Tibial nerve (tissue), 4 donors: ENCODE measurements around the gene IFFO2. TPM values are rescaled to one million over a fixed set of nuclear protein-coding genes. Genes with fewer than 3 reads are reported as not detected.

ENCODE experiments used
- DNase-seq, 2 donors: peaks; one replicate each; pipeline ENCODE4 v3.0.0-alpha.2; 2019; ENCODE audit warnings: low spot score in 2 of 2
- H3K27ac ChIP-seq, 4 donors: fragments of 200-600 bp; sonication (generic) in 3 of 4; one replicate each; pipeline ENCODE4 v1.5.1; 2017 to 2019; ENCODE audit warnings: mild to moderate bottlenecking in 1 of 4
- H3K27me3 ChIP-seq, 2 donors: fragments of 200-600 bp; sonication (generic) in 1 of 2; one replicate each; pipeline versions ENCODE4 v1.5.1 to v1.6.0; 2017 to 2019
- H3K36me3 ChIP-seq, 3 donors: fragments of 200-600 bp; sonication (generic); one replicate each; pipeline ENCODE4 v1.5.1; 2018 to 2019
- H3K4me1 ChIP-seq, 4 donors: fragments of 200-600 bp; sonication (generic) in 3 of 4; one replicate each; pipeline ENCODE4 v1.5.1; 2017 to 2019
- H3K4me3 ChIP-seq, 4 donors: fragments of 200-600 bp; sonication (generic) in 3 of 4; one replicate each; pipeline ENCODE4 v1.5.1; 2017 to 2019; ENCODE audit warnings: mild to moderate bottlenecking in 1 of 4, moderate library complexity in 1 of 4
- H3K9me3 ChIP-seq, 4 donors: fragments of 200-600 bp; sonication (generic) in 3 of 4; one replicate each; pipeline ENCODE4 v1.5.1; 2017 to 2019
- EP300 ChIP-seq, 2 donors: sonication (generic); formaldehyde crosslinking; IDR thresholded peaks; one replicate each; pipeline ENCODE4 v1.6.1; 2017; ENCODE audit warnings: antibody characterized with exemption in 2 of 2, mild to moderate bottlenecking in 1 of 2
- POLR2A ChIP-seq, 2 donors: fragments of 450-650 bp; IDR thresholded peaks; one replicate each; pipeline ENCODE4 v1.6.1; 2017; ENCODE audit warnings: antibody characterized with exemption in 2 of 2, mild to moderate bottlenecking in 2 of 2, moderate library complexity in 2 of 2
- WGBS, 2 donors: methylation state at CpG; one replicate each; pipeline ENCODE4 v1.1.5; 2018; 5-methylcytosine and 5-hydroxymethylcytosine counted together
- total RNA-seq, 4 donors: library from RNA; depleted of rRNA; stranded (reverse); fragments of >200 nt; gene quantifications; one replicate each; pipeline ENCODE4 v1.1.0, GENCODE V29; 2016
- TF ChIP-seq, protein P1 (sequence below), 5 experiments: fragments of 200-600 bp in 3 of 5; fragments of 450-650 bp in 2 of 5; sonication (generic) in 3 of 5; IDR thresholded peaks; one replicate each; pipeline ENCODE4 v1.5.1; 2016 to 2019; ENCODE audit warnings: antibody characterized with exemption in 5 of 5, mild to moderate bottlenecking in 3 of 5, moderate library complexity in 2 of 5

IFFO2 gene
- total RNA-seq, 4 donors from 2014 or later = 3.6 to 19.2 (median 9.2) TPM

DNA sequence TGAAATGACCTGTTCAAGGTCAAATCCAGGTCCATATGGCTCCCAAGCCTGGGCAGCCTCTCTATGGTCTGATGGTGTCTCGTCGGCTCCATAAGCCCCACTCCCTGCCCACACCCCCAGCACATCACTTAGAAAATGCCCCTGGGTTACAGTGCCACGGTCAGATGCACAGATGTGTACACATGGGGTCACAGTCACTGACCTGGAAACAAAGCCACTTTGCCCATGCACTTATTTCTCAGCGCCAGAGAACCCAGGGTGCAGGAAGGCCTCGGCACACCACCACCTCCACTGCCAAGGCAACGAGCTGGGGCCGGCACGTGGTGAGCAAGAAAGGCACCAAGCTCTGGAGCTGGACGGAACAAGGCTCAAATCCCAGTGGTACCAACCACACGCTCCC lies 24.7 kb downstream of the IFFO2 start:
- H3K36me3 ChIP-seq = no peaks in the 10 kb centered on the region
- H3K27ac ChIP-seq = no peak overlapping the region
- no peaks in the 10 kb centered on the region for H3K27me3 ChIP-seq
- no peak overlapping the region for H3K4me3 ChIP-seq
- H3K9me3 ChIP-seq = no peaks in the 10 kb centered on the region
- DNase-seq = no peak
- TF ChIP-seq, protein P1, sequence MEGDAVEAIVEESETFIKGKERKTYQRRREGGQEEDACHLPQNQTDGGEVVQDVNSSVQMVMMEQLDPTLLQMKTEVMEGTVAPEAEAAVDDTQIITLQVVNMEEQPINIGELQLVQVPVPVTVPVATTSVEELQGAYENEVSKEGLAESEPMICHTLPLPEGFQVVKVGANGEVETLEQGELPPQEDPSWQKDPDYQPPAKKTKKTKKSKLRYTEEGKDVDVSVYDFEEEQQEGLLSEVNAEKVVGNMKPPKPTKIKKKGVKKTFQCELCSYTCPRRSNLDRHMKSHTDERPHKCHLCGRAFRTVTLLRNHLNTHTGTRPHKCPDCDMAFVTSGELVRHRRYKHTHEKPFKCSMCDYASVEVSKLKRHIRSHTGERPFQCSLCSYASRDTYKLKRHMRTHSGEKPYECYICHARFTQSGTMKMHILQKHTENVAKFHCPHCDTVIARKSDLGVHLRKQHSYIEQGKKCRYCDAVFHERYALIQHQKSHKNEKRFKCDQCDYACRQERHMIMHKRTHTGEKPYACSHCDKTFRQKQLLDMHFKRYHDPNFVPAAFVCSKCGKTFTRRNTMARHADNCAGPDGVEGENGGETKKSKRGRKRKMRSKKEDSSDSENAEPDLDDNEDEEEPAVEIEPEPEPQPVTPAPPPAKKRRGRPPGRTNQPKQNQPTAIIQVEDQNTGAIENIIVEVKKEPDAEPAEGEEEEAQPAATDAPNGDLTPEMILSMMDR (IDR thresholded peaks at IDR 0.05) = no peak
- TF ChIP-seq POLR2A (IDR thresholded peaks at IDR 0.05) (no peak), EP300 (IDR thresholded peaks at IDR 0.05) (no peak)
- 60 to 61% methylated on average over 10 of the region's 10 CpGs for WGBS, 2 donors
- peaks cover 0 to 22% (median 17%) of the 10 kb centered on the region in 4 donors for H3K4me1 ChIP-seq

DNA sequence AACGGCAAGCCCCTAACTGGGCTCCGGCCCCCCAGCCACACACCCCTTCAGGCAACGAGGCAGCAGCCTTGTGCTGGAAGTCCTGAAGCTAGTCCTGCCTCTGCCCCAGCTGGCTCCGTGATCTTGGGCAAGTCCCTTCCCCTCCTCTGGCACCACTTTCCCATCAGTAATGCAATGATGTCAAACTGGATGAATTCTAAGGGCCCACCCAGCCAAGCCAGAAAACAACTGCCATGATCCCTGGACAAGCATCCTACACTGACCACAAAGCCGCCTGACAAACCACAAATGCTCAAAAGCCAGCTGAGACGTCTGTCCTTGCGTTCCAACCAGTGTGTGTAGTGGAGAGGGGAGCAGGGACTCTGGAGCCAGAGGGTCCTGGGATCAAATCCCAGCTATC lies 26.8 kb downstream of the IFFO2 start:
- DNase-seq = no peak
- Histone ChIP-seq H3K27ac (no peak overlapping the region), H3K27me3 (no peaks in the 10 kb centered on the region), H3K4me3 (no peak overlapping the region), H3K9me3 (no peaks in the 10 kb centered on the region), H3K36me3 (no peaks in the 10 kb centered on the region), H3K4me1 (peaks cover 0 to 30% (median 22%) of the 10 kb centered on the region in 4 donors)
- TF ChIP-seq POLR2A (IDR thresholded peaks at IDR 0.05) (no peak), EP300 (IDR thresholded peaks at IDR 0.05) (no peak)
- TF ChIP-seq, protein P1 (IDR thresholded peaks at IDR 0.05) = no peak
- WGBS, 2 donors = 57 to 79% methylated on average over 4 to 7 of the region's 7 CpGs

DNA sequence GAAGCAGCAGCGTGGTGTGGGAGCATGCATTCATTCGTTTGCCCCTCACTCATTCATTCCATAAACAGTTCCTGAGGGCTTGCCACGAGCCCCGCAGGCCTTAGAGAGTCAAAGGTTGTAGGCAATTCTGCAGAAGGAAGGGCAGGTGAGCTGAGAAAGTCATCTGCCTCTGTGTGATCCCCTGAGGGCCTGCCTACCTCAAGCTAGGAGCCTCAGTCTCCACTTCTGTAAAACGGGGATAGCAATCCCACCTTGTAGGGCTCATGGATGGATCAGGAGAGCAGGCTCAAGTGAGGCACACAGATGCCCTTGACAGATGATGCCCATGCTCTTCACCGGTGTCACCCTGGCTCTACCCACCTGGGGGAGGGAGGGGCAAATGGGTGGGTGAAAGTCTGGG lies 27.5 kb downstream of the IFFO2 start:
- Histone ChIP-seq H3K27ac (no peak overlapping the region), H3K4me1 (peaks cover 0 to 37% (median 25%) of the 10 kb centered on the region in 4 donors), H3K9me3 (no peaks in the 10 kb centered on the region), H3K4me3 (no peak overlapping the region), H3K36me3 (no peaks in the 10 kb centered on the region), H3K27me3 (no peaks in the 10 kb centered on the region)
- no peak for DNase-seq
- 75 to 92% methylated on average over 6 of the region's 6 CpGs for WGBS, 2 donors
- TF ChIP-seq POLR2A (IDR thresholded peaks at IDR 0.05) = no peak
- TF ChIP-seq EP300 (IDR thresholded peaks at IDR 0.05) = no peak
- TF ChIP-seq, protein P1 (IDR thresholded peaks at IDR 0.05) = no peak

DNA sequence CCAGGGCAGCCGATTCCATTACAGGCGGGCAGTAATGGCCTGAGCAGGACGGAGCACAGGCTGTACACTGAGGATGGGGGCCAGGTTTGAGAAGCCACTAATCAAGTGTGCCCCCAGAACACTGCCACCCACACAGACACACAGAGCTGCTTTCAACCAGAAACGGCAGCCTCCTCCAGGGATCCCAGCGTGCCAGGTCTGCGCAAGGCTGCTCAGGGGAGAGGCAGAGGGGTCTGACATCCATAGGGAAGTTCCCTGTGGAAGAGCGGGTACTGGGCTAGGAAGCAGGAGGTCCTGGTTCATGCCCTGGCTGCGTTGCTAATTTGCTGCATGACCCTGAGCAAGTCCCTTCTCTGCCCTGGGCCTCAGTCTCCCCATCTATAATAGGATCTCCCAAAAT lies 28.1 kb downstream of the IFFO2 start:
- H3K27ac ChIP-seq = no peak overlapping the region
- no peak for DNase-seq
- no peak for TF ChIP-seq EP300 (IDR thresholded peaks at IDR 0.05)
- TF ChIP-seq, protein P1 (IDR thresholded peaks at IDR 0.05) = no peak
- no peak for TF ChIP-seq POLR2A (IDR thresholded peaks at IDR 0.05)

DNA sequence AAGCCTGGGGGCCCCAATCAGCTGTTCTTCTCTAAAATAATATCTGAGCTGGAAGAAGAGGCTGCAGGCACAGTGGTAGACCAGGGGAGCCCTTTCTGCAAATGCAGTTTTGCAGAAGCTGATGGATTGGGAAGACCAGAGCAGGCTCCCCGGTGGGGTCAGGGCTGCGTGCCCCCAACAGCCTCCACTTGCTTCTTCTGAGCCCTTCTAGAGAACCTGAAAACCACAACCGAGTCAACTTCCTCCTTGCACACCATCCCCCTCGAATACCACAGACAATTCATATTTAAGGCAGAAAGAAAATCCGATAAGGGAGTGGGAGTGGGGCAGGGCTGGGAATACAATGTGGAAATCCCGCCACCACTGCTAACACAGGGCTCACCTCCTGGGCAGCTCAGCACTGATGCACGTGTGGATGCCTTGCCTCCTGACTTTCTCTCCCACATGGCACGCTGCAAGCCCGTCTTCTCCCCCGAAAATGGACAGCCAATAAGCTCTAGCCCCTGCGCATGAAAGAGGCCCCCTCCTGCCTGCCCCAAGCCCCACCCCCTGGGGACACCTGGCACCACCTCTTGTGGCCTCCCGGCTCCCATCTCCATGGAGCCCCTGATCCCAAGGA lies 28.7 kb downstream of the IFFO2 start:
- no peaks in the 10 kb centered on the region for H3K9me3 ChIP-seq
- peak overlapping the region in 3 of 4 donors; percentile 73 to 81 (median 74) for H3K27ac ChIP-seq
- H3K27me3 ChIP-seq = no peaks in the 10 kb centered on the region
- peaks cover 0 to 49% (median 37%) of the 10 kb centered on the region in 4 donors for H3K4me1 ChIP-seq
- DNase-seq = no peak
- TF ChIP-seq, protein P1 (IDR thresholded peaks at IDR 0.05) = no peak
- TF ChIP-seq EP300 (IDR thresholded peaks at IDR 0.05) (no peak), POLR2A (IDR thresholded peaks at IDR 0.05) (no peak)
- H3K4me3 ChIP-seq = no peak overlapping the region
- WGBS, 2 donors = 57 to 58% methylated on average over 11 to 12 of the region's 12 CpGs
- H3K36me3 ChIP-seq = no peaks in the 10 kb centered on the region

More for the DNA sequence above, 28.1 kb downstream of the IFFO2 start:
- WGBS, 2 donors = 66 to 77% methylated on average over 8 of the region's 8 CpGs
- H3K27me3 ChIP-seq = no peaks in the 10 kb centered on the region
- H3K36me3 ChIP-seq = no peaks in the 10 kb centered on the region
- H3K9me3 ChIP-seq = no peaks in the 10 kb centered on the region
- no peak overlapping the region for H3K4me3 ChIP-seq
- H3K4me1 ChIP-seq = peaks cover 0 to 42% (median 31%) of the 10 kb centered on the region in 4 donors
